Vagina (tissue), 2 donors: ENCODE measurements around the gene OMP.

Experiments used
- CTCF ChIP-seq, 3 experiments: fragments of 450-650 bp in 2 of 3; fragments of 200-600 bp in 1 of 3; sonication (generic) in 1 of 3; IDR thresholded peaks; one replicate each; pipeline ENCODE4 v1.5.1; 2017 to 2019; ENCODE audit warnings: antibody characterized with exemption in 3 of 3, mild to moderate bottlenecking in 2 of 3, moderate library complexity in 2 of 3
- POLR2A ChIP-seq, 2 donors: fragments of 450-650 bp; IDR thresholded peaks; one replicate each; pipeline ENCODE4 v1.6.1; 2017; ENCODE audit warnings: antibody characterized with exemption in 2 of 2, mild to moderate bottlenecking in 2 of 2, moderate library complexity in 2 of 2
- POLR2AphosphoS5 ChIP-seq, 2 donors: sonication (generic); formaldehyde crosslinking; IDR thresholded peaks; one replicate each; pipeline ENCODE4 v1.9.0; 2017; ENCODE audit warnings: antibody characterized with exemption in 2 of 2, mild to moderate bottlenecking in 2 of 2, low read depth in 1 of 2; ENCODE audit not compliant: insufficient read depth in 1 of 2

GRCh38 chr11:77071671-77072605 lies 30.7 kb upstream of the OMP start:
- TF ChIP-seq CTCF (IDR thresholded peaks at IDR 0.05) (no peak), POLR2A (IDR thresholded peaks at IDR 0.05) (no peak), POLR2AphosphoS5 (IDR thresholded peaks at IDR 0.05; ENCODE audit: insufficient read depth in 1 of 2, low read depth in 1 of 2) (no peak)
